ENCODE data around the gene IQCN. TPM values are rescaled to one million over a fixed set of nuclear protein-coding genes. Genes with fewer than 3 reads are reported as not detected.

Gene IQCN
- total and polyA plus RNA-seq, 2 of the 4 experiments (the other 2 are of a cell fraction), result 0.18 to 0.67 TPM

DNA sequence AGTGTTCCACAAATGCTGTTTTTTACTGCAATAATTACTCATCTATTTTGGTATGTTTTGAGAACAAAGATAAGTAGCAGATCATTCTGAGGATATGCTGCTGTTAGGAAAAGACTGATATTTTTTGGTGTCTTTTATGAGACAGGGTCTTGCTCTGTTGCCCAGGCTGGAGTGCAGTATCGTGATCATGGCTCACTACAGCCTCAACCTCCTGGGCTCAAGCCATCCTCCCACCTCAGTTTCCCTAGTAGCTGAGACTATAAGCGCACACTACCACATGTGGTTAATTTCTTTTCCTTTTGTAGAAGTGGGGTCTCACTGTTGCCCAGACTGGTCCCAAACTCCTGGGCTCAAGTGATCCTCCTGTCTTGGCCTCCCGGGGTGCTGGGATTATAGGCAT, 39.1 kb upstream of the IQCN start:
- TF ChIP-seq, protein P1, sequence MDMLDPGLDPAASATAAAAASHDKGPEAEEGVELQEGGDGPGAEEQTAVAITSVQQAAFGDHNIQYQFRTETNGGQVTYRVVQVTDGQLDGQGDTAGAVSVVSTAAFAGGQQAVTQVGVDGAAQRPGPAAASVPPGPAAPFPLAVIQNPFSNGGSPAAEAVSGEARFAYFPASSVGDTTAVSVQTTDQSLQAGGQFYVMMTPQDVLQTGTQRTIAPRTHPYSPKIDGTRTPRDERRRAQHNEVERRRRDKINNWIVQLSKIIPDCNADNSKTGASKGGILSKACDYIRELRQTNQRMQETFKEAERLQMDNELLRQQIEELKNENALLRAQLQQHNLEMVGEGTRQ (IDR thresholded peaks at IDR 0.05; ENCODE audit: low read depth, low read length), result no peak
- TF ChIP-seq CHD1 (IDR thresholded peaks at IDR 0.05; ENCODE audit: low read depth, low read length) (no peak), NFE2L2 (IDR thresholded peaks at IDR 0.05; ENCODE audit: low read depth, low read length) (no peak), CEBPB (IDR thresholded peaks at IDR 0.05; ENCODE audit: low read depth, low read length) (no peak)
- H2BK5ac ChIP-seq (ENCODE audit: low read depth, low read length, poor library complexity, severe bottlenecking), result no peak overlapping the region
- H4K91ac ChIP-seq (ENCODE audit: insufficient read depth, low read depth, low read length), result no peak overlapping the region
- H3K56ac ChIP-seq (ENCODE audit: extremely low read depth, insufficient read depth, low read length), result no peak overlapping the region
- no peak overlapping the region for H2BK15ac ChIP-seq (ENCODE audit: low read depth, low read length)
- H3K14ac ChIP-seq (replicated peaks; ENCODE audit: low read depth, low read length), result no peak overlapping the region
- in situ Hi-C loops (cut with MboI; ENCODE audit: low sequenced_read_pairs), result no loop called here
- H3K27me3 ChIP-seq (ENCODE audit: control insufficient read depth, insufficient read depth, low read length), result no peaks in the 10 kb centered on the region
- no CpG with 5 or more reads among the region's 3 CpGs for WGBS, 2 experiments (ENCODE audit: extremely low coverage in 2 of 2, insufficient read length in 1 of 2)
- intact Hi-C loops (cut with micrococcal nuclease), result no loop called here
- H3K4ac ChIP-seq (ENCODE audit: low read depth, low read length), result 0 out of 2 replicates have a peak overlapping the region, but pooled peaks have one; percentile 35
- no peak overlapping the region; the same call in 1 of the 2 replicates for H4K5ac ChIP-seq (ENCODE audit: low read depth, low read length)
- H3K23ac ChIP-seq (ENCODE audit: low read depth, low read length), result peak overlapping the region; percentile 73; the same call in 1 of the 2 replicates
- H3K9ac ChIP-seq (ENCODE audit: low read depth, low read length), result no peak overlapping the region
- H2AFZ ChIP-seq (replicated peaks; ENCODE audit: low read length, poor library complexity), result no peak overlapping the region
- H4K8ac ChIP-seq (ENCODE audit: low read depth in 2 of 2, low read length in 2 of 2), result no peak overlapping the region
- dilution Hi-C loops (cut with HindIII; ENCODE audit: low sequenced_read_pairs, unreplicated experiment), result no loop called here
- no peak overlapping the region for H3K18ac ChIP-seq (ENCODE audit: low read depth, low read length)
- no peak for ATAC-seq (ENCODE audit: low read depth)
- no peak overlapping the region; the same call in 1 of the 2 replicates for H3K27ac ChIP-seq (ENCODE audit: insufficient read depth, low read length)
- peaks cover 2% of the 10 kb centered on the region; the same call in 1 of the 2 replicates for H3K4me1 ChIP-seq (ENCODE audit: control insufficient read depth, insufficient read depth, low read length)
- no peak overlapping the region for H3K4me2 ChIP-seq (ENCODE audit: low read depth, low read length)
- H4K20me1 ChIP-seq (ENCODE audit: insufficient read depth, low read length), result 0 out of 2 replicates have a peak, but pooled peaks cover 2% of the 10 kb centered on the region
- no TSS peak for BruUV-seq (replicated peaks)
- peaks cover 38% of the 10 kb centered on the region for H3K36me3 ChIP-seq (ENCODE audit: control insufficient read depth, insufficient read depth, low read length)
- ChIA-PET POLR2A (ENCODE audit: unreplicated experiment) (no interaction called here), CTCF (no interaction called here)
- H3K4me3 ChIP-seq (ENCODE audit: insufficient read depth, low read depth, low read length), result no peak overlapping the region
- H2AK5ac ChIP-seq (ENCODE audit: low read depth, low read length), result no peak overlapping the region
- H3K9me1 ChIP-seq (ENCODE audit: insufficient read depth, low read length), result 0 out of 2 replicates have a peak, but pooled peaks cover 3% of the 10 kb centered on the region
- peaks cover 19 to 55% of the 10 kb centered on the region in 2 experiments for H3K79me1 ChIP-seq (ENCODE audit: low read depth in 1 of 2, low read length in 2 of 2)
- no peaks in the 10 kb centered on the region for H3K9me3 ChIP-seq (ENCODE audit: control insufficient read depth, insufficient read depth, low read length)
- H2BK120ac ChIP-seq (ENCODE audit: low read depth, low read length), result no peak overlapping the region
- no peak overlapping the region for H2AK9ac ChIP-seq (replicated peaks; ENCODE audit: low read depth, low read length, poor library complexity)
- no peak for DNase-seq
- no peak overlapping the region for H2BK20ac ChIP-seq (ENCODE audit: low read depth, low read length)

Data from IMR-90 (cell line).